ENCODE data around the gene IP6K3.
A peak's percentile ranks its signal among the peaks of the same experiment; 100 is the strongest.

Gene IP6K3

GRCh38 chr6:33700391-33701050 lies 46.2 kb downstream of the IP6K3 start:
- DNase-seq, result peak; percentile 72 to 77

- no peak for DNase-seq
These were observed 47.0 kb downstream of the IP6K3 start for GRCh38 chr6:33699739-33700138.

GRCh38 chr6:33699131-33699530 lies 47.6 kb downstream of the IP6K3 start:
- no peak for DNase-seq

GRCh38 chr6:33698494-33698893 lies 48.2 kb downstream of the IP6K3 start:
- DNase-seq, result no peak

- no peak for DNase-seq
These were observed 48.9 kb downstream of the IP6K3 start for GRCh38 chr6:33697845-33698244.

- no peak for DNase-seq
These were observed 49.9 kb downstream of the IP6K3 start for GRCh38 chr6:33696548-33697518.

GRCh38 chr6:33696076-33696475 lies 50.6 kb downstream of the IP6K3 start:
- DNase-seq, result no peak

GRCh38 chr6:33695451-33695887 lies 51.2 kb downstream of the IP6K3 start:
- DNase-seq, result no peak

- DNase-seq, result no peak
These were observed 51.7 kb downstream of the IP6K3 start for GRCh38 chr6:33694977-33695376.

- peak; percentile 74 to 75 for DNase-seq
These were observed 52.2 kb downstream of the IP6K3 start for GRCh38 chr6:33694401-33694931.

- no peak for DNase-seq
These were observed 53.3 kb downstream of the IP6K3 start for GRCh38 chr6:33693186-33694105.

- DNase-seq, result peak; percentile 45 to 52
These were observed 53.9 kb downstream of the IP6K3 start for GRCh38 chr6:33692760-33693158.

- no peak for DNase-seq
These were observed 54.5 kb downstream of the IP6K3 start for GRCh38 chr6:33692078-33692759.

- no peak for DNase-seq
These were observed 55.1 kb downstream of the IP6K3 start for GRCh38 chr6:33691456-33692077.

- DNase-seq, result no peak
These were observed 55.9 kb downstream of the IP6K3 start for GRCh38 chr6:33690766-33691165.

- no peak for DNase-seq
These were observed 56.8 kb downstream of the IP6K3 start for GRCh38 chr6:33689879-33690278.

GRCh38 chr6:33689148-33689494 lies 57.6 kb downstream of the IP6K3 start:
- DNase-seq, result no peak

- DNase-seq, result no peak
These were observed 58.1 kb downstream of the IP6K3 start for GRCh38 chr6:33688451-33689147.

- no peak for DNase-seq
These were observed 58.7 kb downstream of the IP6K3 start for GRCh38 chr6:33688006-33688405.

GRCh38 chr6:33686981-33687975 lies 59.4 kb downstream of the IP6K3 start:
- no peak for DNase-seq
